Midbrain (tissue), 1 donor: ENCODE results near the gene MTHFR.
A peak's percentile ranks its signal among the peaks of the same experiment; 100 is the strongest.

Experiments
- DNase-seq: peaks from one replicate; lab custom pipeline; 2025; lab: John Stamatoyannopoulos, UW

Gene MTHFR

DNA sequence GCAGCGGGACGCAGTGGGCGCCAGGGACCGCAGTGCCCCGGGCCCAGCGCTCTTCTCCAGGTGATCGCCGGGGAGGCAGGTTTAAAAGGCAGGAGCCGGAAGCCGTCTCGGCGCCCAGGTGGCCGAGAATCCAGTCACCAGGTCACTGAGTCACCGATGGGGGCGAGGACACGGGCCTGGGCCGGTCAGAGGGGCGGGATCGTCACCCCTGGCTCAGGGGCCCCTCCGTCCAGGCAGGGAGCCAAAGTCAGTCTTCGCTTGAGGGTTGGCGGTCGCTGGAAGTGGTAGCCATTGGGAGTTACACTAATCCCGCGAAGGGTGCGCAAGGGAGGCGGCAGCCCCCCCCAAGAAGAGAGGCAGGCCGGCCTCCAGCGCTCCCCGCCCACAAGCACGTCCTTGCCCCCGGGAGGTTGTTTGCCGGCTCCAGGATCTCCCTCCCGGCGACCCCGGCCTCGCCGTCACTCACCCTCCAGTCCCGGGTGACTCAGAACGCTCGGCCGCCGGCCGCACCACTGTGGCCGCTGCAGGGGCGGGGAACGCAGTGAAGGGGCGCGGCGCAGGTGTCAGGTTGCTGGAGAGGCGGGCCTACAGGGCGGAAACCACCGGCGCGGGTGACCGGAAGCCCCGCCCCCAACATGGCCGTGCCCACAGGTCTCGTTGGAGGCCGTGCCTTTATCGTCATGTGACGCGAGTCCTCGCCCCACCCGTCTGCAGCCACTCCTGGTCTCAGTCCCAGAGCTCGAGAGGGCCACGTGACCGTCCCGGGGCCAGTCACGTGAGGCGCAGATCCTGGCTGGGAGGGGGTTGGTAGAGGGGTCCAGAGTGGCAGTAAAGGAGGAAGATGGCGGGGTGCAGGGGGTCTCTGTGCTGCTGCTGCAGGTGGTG, at the start of gene MTHFR, which contains the start of gene CLCN6:
MTHFR (minus strand) TSS at position 543 of the 885 bp plus-strand sequence. CDS start 2,848 bp downstream, outside the sequence.
CLCN6 (plus strand) TSS at position 770 of the 885 bp plus-strand sequence; CDS start at position 842, 72 bp downstream.
- DNase-seq, result peak; percentile 99

GRCh38 chr1:11855430-11855829, 49.7 kb upstream of the MTHFR start:
- no peak for DNase-seq

DNA sequence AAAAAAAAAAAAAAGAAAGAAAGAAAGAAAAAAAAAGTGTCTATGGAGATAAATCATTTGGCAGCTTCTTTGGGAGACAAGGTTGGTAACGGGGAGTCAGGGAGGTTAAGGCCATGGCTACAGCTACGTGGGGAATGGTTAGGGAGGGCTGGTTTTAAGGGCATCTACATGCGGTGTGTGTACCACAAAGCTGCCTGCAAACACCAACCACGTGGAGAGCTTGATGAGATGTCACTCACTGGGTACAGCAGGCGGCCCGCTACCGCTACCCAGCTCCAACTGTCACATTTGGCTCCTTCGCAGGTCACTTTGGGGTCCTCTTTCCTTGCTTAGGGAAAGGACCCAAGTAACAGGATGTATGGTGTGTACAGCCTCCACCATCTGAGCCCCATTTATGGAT, 48.8 kb upstream of the MTHFR start:
- no peak for DNase-seq

GRCh38 chr1:11851180-11851579, 45.4 kb upstream of the MTHFR start:
- DNase-seq, result no peak

GRCh38 chr1:11850156-11850555, 44.4 kb upstream of the MTHFR start:
- DNase-seq, result no peak

GRCh38 chr1:11848373-11848700, 42.6 kb upstream of the MTHFR start:
- DNase-seq, result no peak

DNA sequence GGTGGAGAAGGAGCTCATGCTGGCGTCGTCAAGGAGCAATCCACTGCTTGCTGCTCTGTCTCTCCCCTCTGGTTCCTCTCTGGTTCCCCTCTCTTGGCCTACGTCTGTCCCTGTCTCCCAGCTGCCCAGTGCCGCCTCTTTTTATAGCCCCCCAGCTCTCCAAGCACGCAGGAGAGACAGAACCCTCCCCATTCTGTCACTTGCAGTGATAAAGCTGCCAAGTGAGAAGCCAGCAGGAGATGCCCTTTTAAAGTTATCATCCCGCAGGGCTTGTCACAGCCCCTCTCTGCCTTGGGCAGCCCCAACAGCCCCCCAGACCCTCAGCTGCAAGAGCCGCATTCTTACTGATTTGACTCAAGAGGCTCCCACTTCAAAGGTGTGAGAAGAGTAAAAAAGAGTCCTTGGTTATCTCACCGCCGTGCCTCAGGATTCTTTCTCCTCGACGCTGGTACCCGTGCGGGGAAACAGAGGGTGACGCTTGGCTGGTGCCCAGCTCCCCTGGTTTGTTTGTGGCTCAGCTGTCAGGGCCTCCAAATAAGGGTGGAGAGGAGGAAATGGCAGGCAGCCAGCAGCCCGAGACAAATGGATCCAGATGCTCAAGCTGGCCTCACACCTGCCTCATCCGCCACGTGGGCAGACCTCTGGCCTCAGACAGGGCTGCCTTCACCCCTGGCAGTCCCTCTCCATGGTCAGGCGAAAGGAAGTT, 42.1 kb upstream of the MTHFR start, which contains the start of gene NPPA:
NPPA (minus strand) TSS at position 117 of the 706 bp plus-strand sequence; CDS start at position 18, 99 bp downstream.
- DNase-seq, result no peak

- DNase-seq, result no peak
These were observed 40.0 kb upstream of the MTHFR start for GRCh38 chr1:11845641-11846335.

DNA sequence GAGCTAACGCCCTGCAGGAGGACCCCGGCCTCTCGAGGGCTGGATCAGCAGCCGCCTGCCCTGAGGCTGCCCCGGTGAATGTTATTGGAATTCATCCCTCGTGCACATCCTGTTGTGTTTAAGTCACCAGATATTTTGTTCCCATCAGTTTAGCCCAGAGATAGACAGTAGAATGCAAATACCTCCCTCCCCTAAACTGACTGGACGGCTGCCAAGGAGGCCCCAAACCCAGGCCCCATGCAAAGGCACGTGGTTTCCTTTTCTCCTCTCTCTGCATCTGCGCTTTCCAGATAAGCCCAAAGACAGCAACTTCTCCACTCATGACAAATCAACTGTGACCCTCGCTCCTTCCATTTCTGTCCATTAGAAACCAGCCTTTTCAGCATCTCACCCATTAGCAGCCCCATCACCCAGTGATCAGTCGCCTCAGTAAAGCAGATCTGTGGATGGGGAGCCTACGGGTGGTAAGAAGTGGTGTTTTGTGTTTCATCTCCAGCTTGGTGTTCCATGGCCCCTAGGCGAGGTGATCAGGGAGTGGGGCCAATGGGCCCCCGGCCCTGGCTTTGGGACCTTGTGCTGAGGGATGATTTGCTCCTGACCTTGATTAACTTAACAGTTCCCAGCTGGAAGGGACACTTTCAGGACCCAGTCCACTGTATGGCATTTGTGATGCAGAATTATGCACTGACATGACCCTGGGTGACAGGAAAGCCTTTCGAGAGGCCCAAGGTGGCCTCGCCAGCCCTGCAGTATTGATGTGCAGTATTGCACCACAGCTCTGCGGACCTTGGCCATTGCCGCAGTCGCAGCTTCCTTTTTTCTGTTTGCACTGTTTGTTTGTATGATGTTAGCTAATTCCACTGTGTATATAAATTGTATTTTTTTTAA, 36.6 kb upstream of the MTHFR start:
- no peak for DNase-seq

DNA sequence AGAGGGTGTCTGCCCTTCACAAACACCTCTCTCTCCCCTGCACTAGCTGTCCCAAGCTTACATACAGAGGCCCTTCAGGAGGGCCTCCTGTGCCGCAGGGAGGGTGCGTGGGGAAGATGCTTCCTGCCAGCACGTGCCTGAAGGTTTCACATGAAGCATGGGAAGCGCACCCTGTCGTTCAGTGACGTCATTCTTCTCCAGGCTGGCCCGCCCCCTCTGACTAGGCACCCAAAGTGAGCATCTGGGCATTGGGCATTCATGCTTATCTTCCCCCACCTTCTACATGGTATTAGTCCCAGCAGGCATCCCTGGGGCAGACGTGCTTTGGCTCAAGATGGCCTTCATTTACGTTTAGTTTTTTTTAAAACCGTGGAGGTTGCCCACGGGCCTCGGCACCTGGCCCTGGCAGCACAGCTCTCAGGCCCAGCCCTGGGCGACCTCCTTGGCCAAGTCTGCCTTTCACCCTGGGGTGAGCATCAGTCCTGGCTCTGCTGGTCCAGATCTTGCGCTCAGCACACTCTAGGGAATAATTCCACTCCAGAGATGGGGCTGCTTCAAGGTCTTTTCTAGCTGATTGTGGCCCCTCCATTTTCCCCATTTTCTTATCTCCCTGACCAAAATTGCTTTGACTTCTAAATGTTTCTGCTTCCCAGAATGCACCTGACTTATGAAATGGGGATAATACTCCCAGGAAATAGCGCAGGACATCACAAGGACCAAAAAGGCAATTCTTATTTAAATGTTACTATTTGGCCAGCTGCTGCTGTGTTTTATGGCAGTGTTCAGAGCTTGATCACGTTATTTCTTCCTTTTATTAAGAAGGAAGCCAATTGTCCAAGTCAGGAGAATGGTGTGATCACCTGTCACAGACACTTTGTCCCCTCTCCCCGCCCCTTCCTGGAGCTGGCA, 35.7 kb upstream of the MTHFR start:
- DNase-seq, result no peak

DNA sequence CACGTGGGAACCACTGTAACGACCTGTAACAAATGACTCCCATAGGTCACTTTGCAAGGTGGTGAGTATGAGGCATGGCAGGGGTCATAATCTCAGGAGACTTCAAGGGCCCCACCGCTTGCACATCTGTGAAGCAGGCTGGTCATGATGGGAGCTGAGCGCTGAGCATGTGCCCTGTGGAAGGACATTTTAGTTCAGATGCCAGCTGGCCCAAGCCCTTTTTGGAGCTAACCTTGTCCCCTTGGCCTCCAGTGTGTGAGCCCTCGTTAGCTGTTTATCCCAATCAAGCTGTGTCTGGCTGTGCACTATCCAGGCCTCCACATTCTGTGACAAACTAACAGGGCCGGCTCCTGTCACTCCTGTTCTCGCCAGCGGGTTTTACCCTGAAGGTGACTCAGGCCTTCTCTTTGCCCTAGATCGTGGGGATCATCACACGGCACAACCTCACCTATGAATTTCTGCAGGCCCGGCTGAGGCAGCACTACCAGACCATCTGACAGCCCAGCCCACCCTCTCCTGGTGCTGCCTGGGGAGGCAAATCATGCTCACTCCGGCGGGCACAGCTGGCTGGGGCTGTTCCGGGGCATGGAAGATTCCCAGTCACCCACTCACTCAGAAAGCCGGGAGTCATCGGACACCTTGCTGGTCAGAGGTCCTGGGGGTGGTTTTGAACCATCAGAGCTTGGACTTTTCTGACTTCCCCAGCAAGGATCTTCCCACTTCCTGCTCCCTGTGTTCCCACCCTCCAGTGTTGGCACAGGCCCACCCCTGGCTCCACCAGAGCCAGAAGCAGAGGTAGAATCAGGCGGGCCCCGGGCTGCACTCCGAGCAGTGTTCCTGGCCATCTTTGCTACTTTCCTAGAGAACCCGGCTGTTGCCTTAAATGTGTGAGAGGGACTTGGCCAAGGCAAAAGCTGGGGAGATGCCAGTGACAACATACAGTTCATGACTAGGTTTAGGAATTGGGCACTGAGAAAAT, 34.3 kb upstream of the MTHFR start:
- DNase-seq, result no peak

DNA sequence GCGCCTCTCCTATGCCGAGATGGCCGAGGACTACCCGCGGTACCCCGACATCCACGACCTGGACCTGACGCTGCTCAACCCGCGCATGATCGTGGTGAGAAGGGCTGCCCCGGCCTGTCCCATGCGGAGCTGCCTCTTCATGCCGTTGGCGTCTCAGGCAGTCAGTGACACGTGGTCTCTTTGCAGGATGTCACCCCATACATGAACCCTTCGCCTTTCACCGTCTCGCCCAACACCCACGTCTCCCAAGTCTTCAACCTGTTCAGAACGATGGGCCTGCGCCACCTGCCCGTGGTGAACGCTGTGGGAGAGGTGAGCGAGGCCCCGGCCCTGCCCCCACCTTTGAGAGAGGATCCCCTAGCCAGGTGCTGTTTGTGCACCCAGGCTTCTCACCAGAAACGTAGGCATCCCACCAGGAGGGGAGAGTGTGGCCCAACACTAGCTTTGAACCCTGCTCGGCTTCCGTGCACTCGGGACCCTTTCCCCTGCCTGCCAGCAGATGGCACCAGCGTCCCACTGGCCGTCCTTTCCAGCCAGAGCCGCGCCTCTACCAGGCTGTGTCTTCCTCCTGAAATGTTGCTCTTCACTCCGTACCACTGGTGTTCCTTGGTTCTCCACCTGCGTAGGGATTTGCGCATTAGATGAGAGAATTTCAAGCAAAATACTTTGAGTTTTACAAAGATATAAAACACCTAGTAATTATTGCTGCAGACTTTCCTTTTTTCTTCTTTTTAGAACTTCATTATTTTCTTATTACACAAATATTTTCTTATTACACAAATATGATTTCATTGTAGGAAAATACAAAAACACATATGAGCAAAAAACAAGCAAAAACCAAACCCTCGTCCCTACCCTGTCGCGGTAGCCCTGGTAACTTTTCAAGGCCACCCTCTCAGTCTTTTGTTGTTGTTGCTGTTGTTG, 32.8 kb upstream of the MTHFR start:
- DNase-seq, result peak; percentile 63

DNA sequence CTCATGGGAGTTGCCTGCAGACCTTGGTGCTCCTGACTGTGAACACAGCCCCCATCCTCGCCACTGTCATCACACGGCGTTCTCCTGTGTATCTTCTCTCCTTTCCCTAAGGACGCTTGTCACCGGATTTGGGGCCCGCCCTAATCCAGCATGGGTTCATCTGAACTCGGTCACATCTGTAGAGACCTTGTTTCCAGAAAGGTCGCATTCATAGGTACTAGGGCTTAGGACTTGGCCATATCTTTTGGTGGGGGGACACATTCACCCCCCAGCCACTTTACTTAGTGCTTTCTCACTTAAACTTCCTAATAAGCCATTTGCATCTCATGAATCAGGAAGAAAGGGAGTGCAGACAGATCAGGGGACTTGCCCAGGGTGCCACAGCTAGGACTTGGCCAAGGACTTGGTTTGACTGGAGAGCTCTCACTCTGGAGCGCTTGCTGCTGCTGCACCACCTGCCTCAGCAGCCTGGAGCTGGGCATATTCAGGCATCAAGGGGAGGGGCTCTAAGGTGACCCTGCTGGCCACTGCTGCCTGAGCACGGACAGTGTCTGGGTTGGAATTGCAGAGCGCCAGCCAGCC, 32.1 kb upstream of the MTHFR start:
- DNase-seq, result no peak

- DNase-seq, result no peak
These were observed 31.4 kb upstream of the MTHFR start for GRCh38 chr1:11836955-11837766.

DNA sequence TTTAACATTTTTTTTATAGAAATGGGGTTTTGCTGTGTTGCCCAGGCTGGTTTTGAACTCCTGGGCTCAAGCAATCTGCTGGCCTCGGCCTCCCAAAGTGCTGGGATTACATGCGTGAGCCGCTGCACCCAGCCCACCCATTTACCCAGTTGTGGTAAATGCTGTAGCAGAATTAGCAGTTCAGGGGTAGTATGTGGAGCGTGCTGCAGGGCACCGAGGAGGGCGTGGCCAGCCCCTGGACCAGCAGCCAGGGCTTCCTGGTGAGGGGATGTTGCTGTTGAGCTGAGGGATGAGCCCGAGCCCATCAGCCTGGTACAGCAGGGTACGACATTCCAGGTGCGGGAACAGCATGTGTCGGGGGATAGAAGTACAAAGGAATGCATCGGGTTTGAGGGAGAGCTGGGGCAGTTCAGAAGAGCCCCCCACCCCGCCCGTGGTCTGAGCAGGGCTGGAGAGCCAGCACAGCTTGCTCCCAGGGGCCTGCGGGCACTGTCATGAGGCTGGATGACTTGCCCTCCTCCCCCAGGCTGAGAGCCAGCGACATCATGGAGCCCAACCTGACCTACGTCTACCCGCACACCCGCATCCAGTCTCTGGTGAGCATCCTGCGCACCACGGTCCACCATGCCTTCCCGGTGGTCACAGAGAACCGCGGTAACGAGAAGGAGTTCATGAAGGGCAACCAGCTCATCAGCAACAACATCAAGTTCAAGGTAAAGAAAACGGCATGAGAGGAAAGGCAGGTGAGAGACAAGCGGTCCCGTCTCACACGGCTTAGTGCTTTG, 29.9 kb upstream of the MTHFR start:
- no peak for DNase-seq

DNA sequence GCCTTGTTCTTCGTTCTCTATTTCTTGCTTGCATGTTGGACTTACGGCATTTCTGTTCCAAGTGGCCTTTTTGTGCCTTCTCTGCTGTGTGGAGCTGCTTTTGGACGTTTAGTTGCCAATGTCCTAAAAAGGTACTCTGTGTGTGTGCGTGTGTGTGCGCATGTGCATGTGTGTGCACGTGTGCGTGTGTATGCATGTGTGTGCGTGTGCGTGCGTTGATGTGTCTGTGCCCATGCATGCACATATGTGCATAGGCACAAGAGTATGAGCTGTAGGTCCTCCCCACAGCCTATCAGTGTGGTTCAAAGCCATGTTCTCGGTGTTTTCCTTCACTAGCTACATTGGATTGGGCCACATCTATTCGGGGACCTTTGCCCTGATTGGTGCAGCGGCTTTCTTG, 28.1 kb upstream of the MTHFR start:
- no peak for DNase-seq
